H1 (cell line): ENCODE results near the gene LRRC56. TPM values are rescaled to one million over a fixed set of nuclear protein-coding genes. Genes with fewer than 3 reads are reported as not detected.

Experiments used
- CTCF ChIA-PET: fragments of 300-600 bp; sonication (Branson Sonifier 250); formaldehyde crosslinking; loops from one replicate; lab custom pipeline; 2021; ENCODE audit not compliant: partially characterized antibody; lab: Charles Lee
- POLR2A ChIA-PET: fragments of 300-600 bp; sonication (Branson Sonifier 250); formaldehyde crosslinking; loops from one replicate; lab custom pipeline; 2021; ENCODE audit warnings: inconsistent platforms; ENCODE audit not compliant: partially characterized antibody; lab: Charles Lee
- DNase-seq, 2 experiments: peaks; one replicate each; pipeline versions ENCODE4 v3.0.0 to v3.0.0-alpha.2; 2010 to 2022; ENCODE audit warnings: low spot score in 2 of 2, low read depth in 1 of 2, mixed read lengths in 1 of 2
- FAIRE-seq: peaks from 2 replicates; lab custom pipeline; 2011; peaks lifted over from hg19 to GRCh38; lab: Jason Lieb, UNC
- H2AFZ ChIP-seq: 2 replicates; pipeline ENCODE4 v1.8.1; 2012; ENCODE audit warnings: low read length, inconsistent platforms
- H2AK5ac ChIP-seq: 2 replicates; pipeline ENCODE4 v1.6.1; 2013; ENCODE audit warnings: low read depth, low read length
- H2BK120ac ChIP-seq: replicated peaks from 2 replicates; pipeline ENCODE3; 2013; ENCODE audit warnings: low read depth, low read length, inconsistent platforms
- H2BK12ac ChIP-seq: 2 replicates; pipeline ENCODE4 v1.6.1; 2013; ENCODE audit warnings: low read depth, low read length
- H2BK15ac ChIP-seq: 2 replicates; pipeline ENCODE4 v1.6.1; 2013; ENCODE audit warnings: low read length
- H2BK20ac ChIP-seq: 2 replicates; pipeline ENCODE4 v1.6.1; 2013; ENCODE audit warnings: low read length
- H2BK5ac ChIP-seq: 2 replicates; pipeline ENCODE4 v1.6.1; 2013; ENCODE audit warnings: low read depth, low read length
- H3K14ac ChIP-seq: 2 replicates; pipeline ENCODE4 v1.6.1; 2013; ENCODE audit warnings: inconsistent platforms; ENCODE audit not compliant: insufficient read length
- H3K18ac ChIP-seq: 2 replicates; pipeline ENCODE4 v1.6.1; 2013; ENCODE audit warnings: low read length; ENCODE audit errors: extremely low read depth
- H3K23ac ChIP-seq: 2 replicates; pipeline ENCODE4 v1.6.1; 2013; ENCODE audit warnings: inconsistent platforms; ENCODE audit not compliant: insufficient read length
- H3K23me2 ChIP-seq: 2 replicates; pipeline ENCODE4 v1.6.1; 2013; ENCODE audit warnings: low read depth, low read length
- H3K27ac ChIP-seq: 2 replicates; pipeline ENCODE4 v1.6.1; 2011; ENCODE audit warnings: low read depth, low read length, inconsistent platforms
- H3K27me3 ChIP-seq, 4 experiments: replicated peaks in 1 of 4; 1 replicate in 1 of 4; 2 replicates in 3 of 4; pipeline versions ENCODE4 v1.6.1 to v1.8.1; 2011 to 2013; ENCODE audit warnings: low read length in 3 of 4, mild to moderate bottlenecking in 3 of 4, inconsistent platforms in 2 of 4, mixed read lengths in 2 of 4, moderate library complexity in 1 of 4; ENCODE audit not compliant: control insufficient read depth in 3 of 4, insufficient read depth in 3 of 4; ENCODE audit errors: extremely low read depth in 1 of 4
- H3K36me3 ChIP-seq, 4 experiments: 2 replicates each; pipeline versions ENCODE4 v1.6.1 to v1.8.1; 2011 to 2013; ENCODE audit warnings: mild to moderate bottlenecking in 4 of 4, low read length in 3 of 4, moderate library complexity in 2 of 4, control low read depth in 1 of 4, inconsistent platforms in 1 of 4; ENCODE audit not compliant: insufficient read depth in 4 of 4, control insufficient read depth in 2 of 4
- H3K4ac ChIP-seq: replicated peaks from 2 replicates; pipeline ENCODE3; 2013; ENCODE audit warnings: low read length, low read depth, mixed read lengths, inconsistent platforms; ENCODE audit not compliant: insufficient read length
- H3K4me1 ChIP-seq, 4 experiments: replicated peaks in 1 of 4; 1 replicate in 1 of 4; 2 replicates in 3 of 4; pipeline versions ENCODE4 v1.6.1 to v1.8.1; 2011 to 2013; ENCODE audit warnings: low read length in 3 of 4, inconsistent platforms in 2 of 4, mixed read lengths in 1 of 4; ENCODE audit not compliant: insufficient read depth in 4 of 4, control insufficient read depth in 3 of 4
- H3K4me2 ChIP-seq, 2 experiments: 2 replicates each; pipeline versions ENCODE4 v1.6.1 to v1.8.1; 2011 to 2013; ENCODE audit warnings: low read depth in 2 of 2, low read length in 2 of 2, control low read depth in 1 of 2, inconsistent platforms in 1 of 2, mild to moderate bottlenecking in 1 of 2; ENCODE audit not compliant: insufficient read depth in 1 of 2
- H3K4me3 ChIP-seq, 4 experiments: fragments of 200-600, 300-600 bp in 1 of 4; sonication (generic), shearing (Covaris generic), sonication (Bioruptor Twin) in 1 of 4; 2 replicates each; pipeline versions ENCODE4 v1.5.1 to v1.8.1; 2011 to 2016; ENCODE audit warnings: low read length in 4 of 4, low read depth in 3 of 4, control low read depth in 2 of 4, inconsistent platforms in 2 of 4, mild to moderate bottlenecking in 2 of 4, mixed read lengths in 1 of 4, moderate library complexity in 1 of 4; ENCODE audit not compliant: insufficient read depth in 2 of 4; ENCODE audit errors: extremely low read depth in 1 of 4
- H3K56ac ChIP-seq: replicated peaks from 2 replicates; pipeline ENCODE3; 2013; ENCODE audit warnings: low read depth, mild to moderate bottlenecking, mixed read lengths, low read length, inconsistent platforms; ENCODE audit not compliant: insufficient read length
- H3K79me1 ChIP-seq: 2 replicates; pipeline ENCODE4 v1.6.1; 2013; ENCODE audit warnings: low read depth, low read length, control low read depth
- H3K79me2 ChIP-seq, 2 experiments: 2 replicates each; pipeline versions ENCODE4 v1.6.1 to v1.8.1; 2012 to 2013; ENCODE audit warnings: low read length in 2 of 2, mild to moderate bottlenecking in 2 of 2, inconsistent platforms in 1 of 2; ENCODE audit not compliant: insufficient read depth in 2 of 2, control insufficient read depth in 1 of 2
- H3K9ac ChIP-seq, 4 experiments: replicated peaks in 1 of 4; 1 replicate in 1 of 4; 2 replicates in 3 of 4; pipeline versions ENCODE4 v1.6.1 to v1.8.1; 2011 to 2013; ENCODE audit warnings: low read depth in 3 of 4, low read length in 3 of 4, control low read depth in 2 of 4, mild to moderate bottlenecking in 2 of 4, moderate library complexity in 2 of 4, inconsistent platforms in 1 of 4; ENCODE audit errors: extremely low read depth in 1 of 4
- H3K9me3 ChIP-seq, 2 experiments: 2 replicates each; pipeline versions ENCODE4 v1.6.1 to v1.8.1; 2012 to 2013; ENCODE audit warnings: mild to moderate bottlenecking in 2 of 2, moderate library complexity in 2 of 2, control low read depth in 1 of 2, inconsistent platforms in 1 of 2, low read depth in 1 of 2, low read length in 1 of 2, mixed read lengths in 1 of 2; ENCODE audit not compliant: insufficient read depth in 2 of 2
- H4K20me1 ChIP-seq, 2 experiments: replicated peaks in 1 of 2; 2 replicates each; pipeline versions ENCODE3 to v1.8.1; 2011 to 2013; ENCODE audit warnings: inconsistent platforms in 2 of 2, low read length in 2 of 2, mild to moderate bottlenecking in 1 of 2; ENCODE audit not compliant: insufficient read depth in 2 of 2, control insufficient read depth in 1 of 2
- H4K5ac ChIP-seq: 2 replicates; pipeline ENCODE4 v1.6.1; 2013; ENCODE audit warnings: low read length, low read depth, mixed read lengths, inconsistent platforms; ENCODE audit not compliant: insufficient read length
- H4K8ac ChIP-seq: 2 replicates; pipeline ENCODE4 v1.8.0; 2013; ENCODE audit warnings: mild to moderate bottlenecking, moderate library complexity, low read length, inconsistent platforms; ENCODE audit not compliant: insufficient read depth; ENCODE audit errors: extremely low read depth
- H4K91ac ChIP-seq: replicated peaks from 2 replicates; pipeline ENCODE3; 2013; ENCODE audit warnings: low read length, mixed read lengths, inconsistent platforms; ENCODE audit not compliant: insufficient read length
- BACH1 ChIP-seq: IDR thresholded peaks from 2 replicates; pipeline ENCODE4 v1.6.1; 2012; ENCODE audit warnings: low read length, improper control_type of control experiment
- CREB1 ChIP-seq: IDR thresholded peaks from 2 replicates; pipeline ENCODE4 v1.6.1; 2012; ENCODE audit warnings: inconsistent platforms
- EP300 ChIP-seq, 2 experiments: IDR thresholded peaks; 1 replicate in 1 of 2; 2 replicates in 1 of 2; pipeline ENCODE4 v1.6.1; 2011 to 2012; ENCODE audit warnings: low read depth in 2 of 2, low read length in 2 of 2, mild to moderate bottlenecking in 2 of 2, borderline replicate concordance in 1 of 2, inconsistent platforms in 1 of 2, moderate library complexity in 1 of 2
- FOSL1 ChIP-seq: IDR thresholded peaks from 2 replicates; pipeline ENCODE4 v1.6.1; 2011; ENCODE audit warnings: mild to moderate bottlenecking, low read depth, low read length, moderate library complexity; ENCODE audit not compliant: insufficient read depth
- GABPA ChIP-seq: IDR thresholded peaks from 2 replicates; pipeline ENCODE4 v1.6.1; 2011; ENCODE audit warnings: mild to moderate bottlenecking, low read length, moderate library complexity, borderline replicate concordance; ENCODE audit not compliant: insufficient read depth
- HDAC6 ChIP-seq: IDR thresholded peaks from one replicate; pipeline ENCODE4 v1.7.1; 2012; ENCODE audit warnings: low read depth, mild to moderate bottlenecking, inconsistent platforms, low read length, moderate library complexity
- JUN ChIP-seq: IDR thresholded peaks from 2 replicates; pipeline ENCODE4 v1.6.1; 2011; ENCODE audit warnings: low read depth, mild to moderate bottlenecking, improper control_type of control experiment, low read length
- JUND ChIP-seq: IDR thresholded peaks from 2 replicates; pipeline ENCODE4 v1.6.1; 2011; ENCODE audit warnings: mild to moderate bottlenecking, improper control_type of control experiment, low read length
- KDM5A ChIP-seq: fragments of 200-600 bp; IDR thresholded peaks from 2 replicates; pipeline ENCODE4 v1.7.1; 2012; ENCODE audit warnings: mild to moderate bottlenecking, low read length, inconsistent platforms, mixed read lengths
- POU5F1 ChIP-seq: IDR thresholded peaks from 2 replicates; pipeline ENCODE4 v1.6.1; 2011; ENCODE audit warnings: low read depth, mild to moderate bottlenecking, low read length, moderate library complexity
- SIN3A ChIP-seq, 2 experiments: IDR thresholded peaks in 1 of 2; conservative IDR thresholded peaks in 1 of 2; 2 replicates each; pipeline ENCODE4 v1.6.1; 2011 to 2012; ENCODE audit warnings: low read length in 2 of 2, improper control_type of control experiment in 1 of 2, low read depth in 1 of 2, mild to moderate bottlenecking in 1 of 2
- SP2 ChIP-seq: IDR thresholded peaks from 2 replicates; pipeline ENCODE4 v1.6.1; 2012; ENCODE audit warnings: mild to moderate bottlenecking, low read length, inconsistent platforms
- WGBS, 2 experiments: shearing (Covaris generic) in 1 of 2; methylation state at CpG; one replicate each; pipeline versions ENCODE4 v1.1.6 to v1.1.7; 2013 to 2015; ENCODE audit warnings: low lambda C conversion rate in 2 of 2, mixed read lengths in 2 of 2, inconsistent platforms in 1 of 2, low coverage in 1 of 2, missing lambda C conversion rate in 1 of 2; ENCODE audit not compliant: insufficient replicate concordance in 2 of 2, insufficient coverage in 1 of 2, insufficient read length in 1 of 2; ENCODE audit errors: extremely low coverage in 1 of 2, missing lambda C conversion rate in 1 of 2; 5-methylcytosine and 5-hydroxymethylcytosine counted together
- polyA plus RNA-seq, 7 experiments: library from polyadenylated mRNA; depleted of rRNA in 3 of 7; stranded (reverse) in 5 of 7; unstranded in 2 of 7; fragments of >200 nt in 5 of 7; fragments of 200-250 nt in 2 of 7; gene quantifications; 1 replicate in 5 of 7; 2 replicates in 1 of 7; 4 replicates in 1 of 7; pipeline versions ENCODE4 v1.2.1 to v1.2.3, GENCODE V29; 2011 to 2013; ENCODE audit warnings: missing spikeins in 2 of 7, mixed read lengths in 2 of 7
- total RNA-seq: library from RNA; stranded (reverse); fragmentation: NEBNext Ultra II Directional; extraction: Animal tissue kit (Norgen Biotek cat#: 25700); gene quantifications from 2 replicates; pipeline ENCODE4 v1.2.1, GENCODE V29; 2021

The LRRC56 gene
- total and polyA plus RNA-seq, 2 of the 8 experiments (the other 6 are each of a cell fraction or from before 2014, with no cell fraction given), result 0.94 to 1.9 TPM

DNA sequence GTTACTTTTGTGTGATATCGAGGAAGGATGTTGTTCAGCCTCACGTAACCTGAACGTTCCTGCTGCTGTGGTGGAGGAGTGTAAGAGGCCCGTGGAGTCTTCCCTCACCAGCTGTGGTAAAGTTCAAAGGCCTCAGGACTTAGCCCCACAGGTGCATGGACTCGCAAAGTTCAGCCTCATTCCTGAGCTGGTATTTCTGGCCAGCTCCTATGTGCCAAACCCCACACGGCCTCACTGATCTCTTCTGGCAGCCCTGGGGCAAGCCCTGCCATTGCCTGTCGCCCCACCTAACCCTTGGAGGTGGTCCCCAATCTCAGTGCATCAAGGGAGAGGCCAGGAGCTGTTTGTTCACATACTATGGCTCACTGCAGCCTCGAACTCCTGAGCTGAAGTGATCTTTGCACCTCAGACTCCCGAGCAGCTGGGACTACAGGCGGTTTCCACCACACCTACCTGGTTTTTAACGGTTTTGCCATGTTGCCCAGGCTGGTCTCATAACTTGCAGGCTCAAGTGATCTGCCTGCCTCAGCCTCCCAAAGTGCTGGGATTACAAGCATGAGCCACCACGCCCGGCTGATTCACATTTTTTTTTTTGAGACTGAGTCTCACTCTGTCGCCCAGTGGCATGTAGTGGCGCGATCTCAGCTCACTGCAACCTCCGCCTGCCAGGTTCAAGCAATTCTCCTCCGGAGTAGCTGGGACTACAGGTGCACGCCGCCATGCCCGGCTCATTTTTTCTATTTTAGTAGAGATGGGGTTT, 41.1 kb downstream of the LRRC56 start:
- H3K18ac ChIP-seq, result no peak overlapping the region
- no peak overlapping the region for H3K14ac ChIP-seq
- FAIRE-seq (no peak), DNase-seq (no peak)
- no peak overlapping the region for H2BK120ac ChIP-seq
- no peak overlapping the region for H3K23ac ChIP-seq
- H4K91ac ChIP-seq, result no peak overlapping the region
- H3K27ac ChIP-seq, result no peak overlapping the region
- no peak overlapping the region for H3K4ac ChIP-seq
- H3K23me2 ChIP-seq, result peaks cover 15% of the 10 kb centered on the region
- H4K5ac ChIP-seq, result no peak overlapping the region
- H4K20me1 ChIP-seq, result peaks cover 37 to 44% of the 10 kb centered on the region in 2 experiments
- POLR2A ChIA-PET, result interaction anchor here (0.7 to 2.6 kb wide), 8 partner anchors 10 to 169 kb away, joined by 3 to 9 read pairs (median 4); partner anchors contain the start of genes LMNTD2, RASSF7 and TALDO1
- H2AFZ ChIP-seq, result no peak overlapping the region
- no peak overlapping the region for H4K8ac ChIP-seq
- WGBS, 2 experiments, result 94% methylated on average over 19 of the region's 21 CpGs; no CpG with 5 or more reads in 1 of the 2 experiments
- H2BK20ac ChIP-seq, result no peak overlapping the region
- H2BK5ac ChIP-seq, result no peak overlapping the region; the same call in 1 of the 2 replicates
- peaks cover 0 to 13% (median 7%) of the 10 kb centered on the region in 4 experiments; a peak in 6 of 8 replicates for H3K36me3 ChIP-seq
- CTCF ChIA-PET, result interaction anchor here (0.6 to 2.6 kb wide), 5 partner anchors 12 to 244 kb away, joined by 3 to 11 read pairs (median 6); no protein-coding TSS in a partner anchor
- no peak overlapping the region for H2BK15ac ChIP-seq
- peak overlapping the region; percentile 87 to 99 (median 88); a peak in 4 of 8 replicates for H3K4me3 ChIP-seq
- no peak overlapping the region for H2AK5ac ChIP-seq
- peak overlapping the region; percentile 91 to 99; a peak in 2 of 4 replicates for H3K4me2 ChIP-seq
- peak overlapping the region in 2 of 4 experiments; percentile 7 to 36; a peak in 3 of 7 replicates for H3K9ac ChIP-seq
- peaks cover 4 to 17% (median 11%) of the 10 kb centered on the region in 4 experiments for H3K4me1 ChIP-seq
- H3K27me3 ChIP-seq, result peaks cover 8 to 15% (median 13%) of the 10 kb centered on the region in 4 experiments
- no peak overlapping the region for H3K56ac ChIP-seq
- no peaks in the 10 kb centered on the region for H3K9me3 ChIP-seq
- H3K79me2 ChIP-seq, result peaks cover 38 to 54% of the 10 kb centered on the region in 2 experiments
- H2BK12ac ChIP-seq, result no peak overlapping the region
- peaks cover 23% of the 10 kb centered on the region for H3K79me1 ChIP-seq
- TF ChIP-seq JUND, result no peak
- TF ChIP-seq SP2, result no peak
- TF ChIP-seq EP300 (IDR thresholded peaks at IDR 0.05; ENCODE audit: borderline replicate concordance in 1 of 2, low read depth in 2 of 2, low read length in 2 of 2), result no peak
- TF ChIP-seq GABPA, result no peak
- TF ChIP-seq KDM5A, result no peak
- no peak for TF ChIP-seq FOSL1
- no peak for TF ChIP-seq JUN
- no peak for TF ChIP-seq SIN3A (conservative IDR thresholded peaks at IDR 0.05 in 1 of 2, IDR thresholded peaks at IDR 0.05 in 1 of 2; ENCODE audit: low read depth in 1 of 2, low read length in 2 of 2)
- no peak for TF ChIP-seq BACH1
- TF ChIP-seq CREB1, result no peak
- no peak for TF ChIP-seq POU5F1
- no peak for TF ChIP-seq HDAC6
